GM18519 (cell line): Measurements from ENCODE around the gene DQX1.

Experiments
- ATAC-seq: cut with Tn5 transposase; IDR thresholded peaks from one replicate; pipeline ENCODE4 v1.9.1; 2021; ENCODE audit warnings: mild to moderate bottlenecking, moderate library complexity; ENCODE audit not compliant: unreplicated experiment, low FRiP score

The DQX1 gene

GRCh38 chr2:74555610-74556103 is 29.6 kb upstream of the DQX1 start:
- ATAC-seq: no peak

DNA sequence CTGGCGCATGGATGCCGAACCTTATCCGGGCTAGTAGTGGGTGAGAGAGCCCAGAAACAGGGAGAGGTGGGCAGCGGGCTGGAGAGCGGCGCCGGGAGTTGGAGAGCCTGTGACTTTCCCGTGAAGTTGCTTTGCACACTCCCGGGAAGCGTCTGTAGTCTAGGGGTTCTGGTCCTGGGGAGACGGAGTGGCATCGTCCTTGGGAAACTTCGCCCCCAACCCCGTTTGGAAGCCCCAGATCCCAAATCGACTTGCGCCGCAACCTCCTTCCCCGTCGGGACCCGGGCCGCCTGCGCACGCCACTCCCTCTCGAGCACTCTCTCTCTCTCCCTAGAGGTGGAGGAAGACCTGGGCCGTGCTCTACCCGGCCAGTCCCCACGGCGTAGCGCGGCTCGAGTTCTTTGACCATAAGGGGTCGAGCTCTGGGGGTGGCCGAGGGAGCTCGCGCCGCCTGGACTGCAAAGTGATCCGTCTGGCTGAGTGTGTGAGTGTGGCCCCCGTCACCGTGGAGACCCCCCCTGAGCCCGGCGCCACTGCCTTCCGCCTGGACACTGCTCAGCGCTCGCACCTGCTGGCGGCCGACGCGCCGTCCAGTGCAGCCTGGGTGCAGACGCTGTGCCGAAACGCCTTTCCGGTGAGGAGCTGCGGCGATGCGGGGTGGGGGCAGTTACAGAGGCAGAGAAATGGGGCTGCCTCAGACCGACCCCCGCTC is 28.9 kb upstream of the DQX1 start:
- ATAC-seq: no peak

GRCh38 chr2:74553892-74554819 is 28.1 kb upstream of the DQX1 start, which contains the start of the genes DOK1 and LOXL3:
Gene DOK1 (plus strand): TSS chr2:74554720. CDS start chr2:74554755, 35 bp downstream.
Gene LOXL3 (minus strand): TSS chr2:74553942. CDS start chr2:74552634, 1,308 bp downstream.
- no peak for ATAC-seq

DNA sequence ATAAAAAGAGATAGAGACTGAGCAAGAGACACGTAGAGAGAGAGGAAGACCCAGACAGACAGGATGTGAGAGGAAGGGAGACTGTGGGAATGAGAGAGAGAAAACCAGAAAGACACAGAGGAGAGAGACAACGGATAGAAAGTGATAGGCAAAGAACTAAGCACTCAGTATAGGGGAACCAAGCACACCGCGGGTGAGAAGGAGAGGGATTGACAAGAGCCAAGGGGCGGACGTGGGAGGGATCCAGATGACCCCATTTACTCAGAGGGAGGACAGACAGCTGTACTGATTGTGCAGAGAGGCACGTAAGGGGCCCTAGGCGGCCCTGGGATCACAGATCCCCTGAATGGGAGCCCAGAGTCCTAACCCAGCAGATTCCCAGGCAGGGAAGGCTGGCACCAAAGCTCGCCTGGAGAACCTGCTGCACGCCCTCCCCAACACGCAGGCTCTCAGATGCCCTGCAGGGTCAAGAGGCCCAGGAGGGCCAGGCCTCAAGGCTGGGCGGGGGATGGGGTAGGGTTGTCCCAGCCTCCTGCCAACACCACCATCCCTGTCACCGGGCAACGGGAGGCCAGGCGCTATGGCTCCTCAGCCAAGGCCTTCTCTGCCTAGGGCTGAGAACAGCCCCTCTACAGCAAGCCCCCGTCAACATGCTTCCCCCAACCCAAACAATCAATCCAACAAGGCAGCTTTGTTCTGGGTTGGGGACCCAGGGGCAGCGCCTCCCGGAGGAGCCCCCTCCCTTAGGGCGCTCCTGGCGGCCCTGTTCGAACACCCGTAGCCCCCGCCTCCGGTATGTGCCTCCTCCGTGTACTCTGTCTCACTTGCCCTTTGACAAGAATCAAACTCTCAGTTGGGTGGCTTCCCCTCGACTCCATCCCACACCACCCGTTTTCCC is 27.1 kb upstream of the DQX1 start:
- no peak for ATAC-seq

GRCh38 chr2:74551942-74552913 is 26.2 kb upstream of the DQX1 start:
- ATAC-seq: no peak

DNA sequence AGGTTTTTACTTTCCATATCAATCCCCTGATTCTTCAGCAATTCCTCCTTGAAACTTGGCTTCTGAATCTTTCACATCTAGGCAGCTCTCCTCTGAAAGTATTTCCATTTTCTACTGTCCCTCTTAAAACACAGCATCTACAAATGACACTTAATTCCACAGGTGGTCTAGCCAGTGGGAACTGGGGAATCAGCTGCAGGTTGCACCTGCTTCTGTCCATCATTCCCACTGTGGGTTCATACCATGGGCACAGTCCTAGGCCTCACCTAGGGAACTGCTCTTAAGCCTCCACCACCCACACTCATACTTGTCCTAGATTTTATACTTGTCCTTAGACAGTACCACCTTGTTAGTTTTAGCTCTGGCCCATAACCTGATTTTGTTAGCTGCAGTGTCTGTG is 25.5 kb upstream of the DQX1 start:
- no peak for ATAC-seq

DNA sequence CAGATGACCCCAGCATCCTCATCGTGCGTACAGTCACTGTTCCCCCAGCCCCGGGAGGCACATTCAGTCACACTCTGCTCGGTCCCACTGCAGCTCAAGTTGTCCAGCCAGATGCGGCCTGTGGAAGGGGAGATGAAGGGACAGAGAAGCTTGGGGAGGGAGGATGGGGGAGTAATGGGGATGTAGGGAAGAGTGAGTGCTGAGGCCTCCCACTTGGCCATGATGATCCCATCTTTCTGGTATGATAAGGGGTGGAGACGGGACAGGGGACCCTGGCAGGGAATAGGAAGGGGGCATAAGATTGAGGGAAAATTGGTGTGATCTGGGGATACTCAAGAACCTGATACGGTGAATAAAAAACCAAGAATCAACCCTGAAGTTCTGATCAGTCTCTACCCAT is 24.2 kb upstream of the DQX1 start:
- ATAC-seq: no peak

DNA sequence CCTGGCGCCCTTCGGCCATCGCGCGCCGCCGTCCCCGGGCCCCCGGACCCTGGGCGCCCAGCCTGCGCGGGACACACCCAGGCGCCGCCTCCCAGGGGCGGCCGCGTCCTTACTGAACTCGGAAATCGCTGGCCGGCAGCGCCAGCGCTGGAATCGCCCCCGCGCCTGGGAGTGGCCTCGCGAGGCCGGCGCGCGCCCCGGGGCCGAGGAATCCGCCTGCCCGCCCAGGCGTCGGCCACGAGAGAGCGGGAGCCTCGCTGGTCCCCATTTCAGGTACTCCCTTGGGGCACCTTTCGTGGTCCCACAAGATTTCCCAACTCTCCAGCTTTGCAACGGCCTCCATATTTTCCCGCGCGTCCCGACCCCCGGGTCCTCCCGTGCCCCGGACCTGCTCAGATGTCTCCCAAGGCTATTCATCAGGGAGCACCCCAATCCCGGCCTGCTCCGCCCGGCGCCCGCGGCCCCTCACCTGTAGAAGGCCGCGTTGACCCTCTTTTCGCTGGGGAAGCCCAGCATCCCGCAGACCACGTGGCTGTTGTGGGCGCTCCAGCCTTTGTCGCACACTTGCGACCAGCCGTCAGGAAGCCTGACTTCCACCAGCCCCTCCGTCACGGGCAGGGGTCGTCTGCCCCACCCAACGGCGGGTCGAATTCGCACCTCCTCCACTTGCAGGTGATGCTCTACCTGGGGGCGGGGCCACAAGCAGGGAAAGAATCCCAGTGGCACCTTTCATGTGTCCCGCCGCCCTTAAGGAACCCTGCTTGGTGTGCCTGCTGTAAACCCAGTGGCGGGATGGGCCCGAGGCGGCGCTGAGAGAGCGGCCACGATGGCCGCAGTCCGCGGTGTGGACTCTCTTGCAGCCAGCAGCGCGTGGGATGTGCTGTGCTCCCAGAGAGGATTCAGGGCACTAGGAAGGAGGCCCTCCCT is 23.1 kb upstream of the DQX1 start:
- ATAC-seq: no peak

GRCh38 chr2:74548285-74548899 is 22.4 kb upstream of the DQX1 start:
- no peak for ATAC-seq

GRCh38 chr2:74546004-74546403 is 20.0 kb upstream of the DQX1 start:
- no peak for ATAC-seq

DNA sequence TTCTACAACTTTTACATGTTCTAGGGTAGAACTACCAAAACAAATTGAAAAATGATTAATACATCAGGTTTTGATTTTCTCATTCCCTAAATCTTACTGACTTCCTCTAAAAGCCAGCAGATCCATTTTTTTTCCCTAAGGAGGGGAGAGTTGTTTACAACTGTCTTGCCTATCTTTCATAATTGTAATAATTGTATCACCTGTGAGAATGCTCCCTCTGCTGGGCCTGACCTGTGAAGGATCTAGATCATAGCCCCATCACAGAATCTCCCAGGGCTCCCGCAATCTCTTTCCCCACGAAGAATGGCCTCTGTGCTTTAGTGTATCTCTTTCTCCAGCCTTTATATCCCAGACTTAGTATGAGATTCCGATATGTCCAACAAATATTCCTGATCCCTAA is 18.6 kb upstream of the DQX1 start:
- no peak for ATAC-seq

- ATAC-seq: no peak
These were observed 16.9 kb upstream of the DQX1 start for GRCh38 chr2:74542978-74543377.

DNA sequence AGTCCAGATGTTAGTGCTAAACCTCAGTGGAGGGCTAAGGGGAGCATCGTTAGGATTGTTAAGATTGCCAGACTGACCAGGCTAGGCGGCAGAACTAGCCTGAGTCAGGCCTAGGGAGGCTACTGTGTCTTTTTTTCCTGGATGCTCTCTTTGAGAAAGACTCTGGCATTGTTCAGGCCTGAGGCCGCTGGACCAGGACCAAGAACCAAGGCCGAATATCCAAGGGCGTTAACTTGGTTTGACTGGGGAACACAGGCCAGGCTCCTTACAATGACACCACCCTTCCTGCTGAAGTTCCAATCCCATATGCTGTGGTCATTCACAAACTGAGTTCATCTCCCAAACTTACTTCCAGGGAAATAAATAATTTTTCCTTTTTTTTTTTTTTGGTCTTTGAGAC is 14.3 kb upstream of the DQX1 start:
- no peak for ATAC-seq

- no peak for ATAC-seq
These were observed 12.9 kb upstream of the DQX1 start for GRCh38 chr2:74538881-74539339.

DNA sequence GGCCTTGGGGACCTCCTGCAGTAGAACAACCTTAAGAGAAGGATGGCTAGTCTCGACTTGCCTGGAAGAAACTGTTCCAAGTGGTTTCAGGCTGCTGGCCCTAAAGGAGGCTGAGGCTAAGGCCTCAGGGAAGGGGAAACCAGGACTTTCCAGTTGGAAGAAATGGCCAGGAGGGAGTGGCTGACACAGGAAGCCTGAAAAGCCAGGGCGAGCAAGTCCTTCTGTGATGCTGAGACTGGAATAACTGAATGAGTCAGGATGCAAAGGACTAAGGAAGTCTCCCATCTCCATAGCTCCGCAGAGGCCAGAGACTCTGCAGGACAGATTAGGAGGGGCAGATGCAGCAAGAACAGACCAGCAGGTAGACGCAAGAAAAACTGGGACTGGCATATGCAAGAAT is 11.1 kb upstream of the DQX1 start:
- ATAC-seq: no peak

- ATAC-seq: no peak
These were observed 10.3 kb upstream of the DQX1 start for GRCh38 chr2:74536166-74536950.

DNA sequence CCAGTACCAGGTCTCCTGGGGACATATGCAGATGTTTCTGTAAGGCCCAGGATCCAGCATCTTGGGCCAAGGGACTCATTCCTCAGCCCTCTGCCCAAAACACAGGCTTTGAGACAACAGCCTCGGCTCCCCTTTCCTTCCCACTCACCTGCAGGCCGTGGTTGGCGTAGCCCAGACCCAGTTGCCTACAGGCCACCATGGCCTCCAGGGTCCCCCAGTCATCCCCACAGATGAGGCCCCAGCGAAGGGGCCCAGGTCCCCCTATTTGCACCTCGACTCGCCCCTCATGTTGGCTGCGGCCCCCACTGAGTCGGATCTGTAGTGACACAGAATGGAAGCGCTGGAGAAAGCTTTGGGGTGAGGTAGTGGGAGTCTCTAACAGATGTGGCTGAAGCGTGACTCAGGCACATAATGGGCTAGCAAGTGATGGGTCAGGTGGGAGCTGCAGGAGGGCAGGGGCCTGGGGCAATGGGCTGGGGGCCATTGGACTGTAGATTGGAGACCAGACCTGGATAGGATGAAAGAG is 9.5 kb upstream of the DQX1 start:
- no peak for ATAC-seq
